GM12878 (cell line): ENCODE data around the gene CCDC78. TPM values are rescaled to one million over a fixed set of nuclear protein-coding genes. Genes with fewer than 3 reads are reported as not detected.

Source experiments
- ATAC-seq: fragments of 200-7000 bp; cut with Tn5 transposase; 3 replicates; pipeline ENCODE4 v1.9.1; 2020; ENCODE audit warnings: mild to moderate bottlenecking, moderate library complexity
- BruUV-seq: library from RNA; stranded (reverse); fragments of 400-500 nt; replicated peaks from 2 replicates; lab custom pipeline; 2021; lab: Mats Ljungman, UMichigan
- CTCF ChIA-PET: fragments of 300-600 bp; sonication (Branson Sonifier 250); formaldehyde crosslinking; extraction: SDS; loops from one replicate; lab custom pipeline; 2021; ENCODE audit warnings: inconsistent platforms; lab: Yijun Ruan, JAX
- POLR2A ChIA-PET: fragments of 350-600 bp; formaldehyde crosslinking; extraction: SDS; loops from one replicate; lab custom pipeline; 2021; ENCODE audit warnings: inconsistent platforms; lab: Charles Lee
- RAD21 ChIA-PET: fragments of 300-600 bp; sonication (Branson Sonifier 250); formaldehyde crosslinking; loops from one replicate; lab custom pipeline; 2023; ENCODE audit warnings: antibody characterized with exemption; ENCODE audit not compliant: unreplicated experiment; lab: Charles Lee
- SMC1A ChIA-PET: fragments of 300-600 bp; sonication (Branson Sonifier 250); formaldehyde crosslinking; loops from one replicate; lab custom pipeline; 2023; ENCODE audit not compliant: unreplicated experiment, uncharacterized antibody; lab: Charles Lee
- DNase-seq: peaks from one replicate; pipeline ENCODE4 v3.0.0-alpha.2; 2011; ENCODE audit warnings: low read depth, low spot score
- FAIRE-seq: peaks from 3 replicates; lab custom pipeline; 2011; peaks lifted over from hg19 to GRCh38; lab: Jason Lieb, UNC
- H2AFZ ChIP-seq: 2 replicates; pipeline ENCODE4 v1.6.0; 2011; ENCODE audit warnings: low read depth, low read length, control low read depth; ENCODE audit not compliant: control insufficient read depth
- H3K27ac ChIP-seq: 2 replicates; pipeline ENCODE4 v1.5.1; 2011; ENCODE audit warnings: control low read depth; ENCODE audit not compliant: control insufficient read depth, insufficient read depth
- H3K27me3 ChIP-seq, 2 experiments: replicated peaks in 1 of 2; 2 replicates each; pipeline versions ENCODE4 v1.6.0 to v1.6.1; 2011; ENCODE audit warnings: low read length in 1 of 2; ENCODE audit not compliant: control insufficient read depth in 2 of 2, insufficient read depth in 2 of 2
- H3K36me3 ChIP-seq, 2 experiments: 2 replicates each; pipeline ENCODE4 v1.5.1; 2011; ENCODE audit warnings: low read length in 1 of 2; ENCODE audit not compliant: control insufficient read depth in 2 of 2, insufficient read depth in 2 of 2
- H3K4me1 ChIP-seq: 2 replicates; pipeline ENCODE4 v1.6.1; 2011; ENCODE audit warnings: mild to moderate bottlenecking, low read length, moderate library complexity, mixed read lengths; ENCODE audit not compliant: control insufficient read depth, insufficient read depth
- H3K4me2 ChIP-seq: 2 replicates; pipeline ENCODE4 v1.6.0; 2011; ENCODE audit warnings: control low read depth; ENCODE audit not compliant: control insufficient read depth, insufficient read depth
- H3K4me3 ChIP-seq: fragments of 200-600 bp; sonication (generic); 2 replicates; pipeline ENCODE4 v1.5.1; 2016
- H3K79me2 ChIP-seq: 2 replicates; pipeline ENCODE4 v1.6.0; 2011; ENCODE audit warnings: low read length; ENCODE audit not compliant: control insufficient read depth, insufficient read depth
- H3K9ac ChIP-seq: 2 replicates; pipeline ENCODE4 v1.8.0; 2011; ENCODE audit warnings: low read length, control low read depth, mixed read lengths; ENCODE audit not compliant: control insufficient read depth, insufficient read depth
- H3K9me3 ChIP-seq: replicated peaks from 3 replicates; pipeline ENCODE4 v1.5.1; 2011; ENCODE audit warnings: mild to moderate bottlenecking, low read length; ENCODE audit not compliant: control insufficient read depth, insufficient read depth
- H4K20me1 ChIP-seq: 2 replicates; pipeline ENCODE4 v1.6.0; 2011; ENCODE audit not compliant: control insufficient read depth, insufficient read depth
- EGR1 ChIP-seq, 2 experiments: IDR thresholded peaks; 1 replicate in 1 of 2; 2 replicates in 1 of 2; pipeline ENCODE4 v1.6.1; 2011 to 2012; ENCODE audit warnings: low read depth in 2 of 2, low read length in 2 of 2, borderline replicate concordance in 1 of 2, mild to moderate bottlenecking in 1 of 2, moderate library complexity in 1 of 2
- MEF2A ChIP-seq: IDR thresholded peaks from 2 replicates; pipeline ENCODE4 v1.6.1; 2011; ENCODE audit warnings: low read depth, mild to moderate bottlenecking, low read length, moderate library complexity; ENCODE audit not compliant: insufficient read depth
- MTA2 ChIP-seq: fragments of 450-650 bp; IDR thresholded peaks from 2 replicates; pipeline ENCODE4 v1.6.1; 2016; ENCODE audit warnings: low read depth, mild to moderate bottlenecking, moderate library complexity
- NFYB ChIP-seq: IDR thresholded peaks from 2 replicates; pipeline ENCODE4 v1.6.1; 2011; ENCODE audit warnings: low read depth, mild to moderate bottlenecking, low read length, improper control_type of control experiment, moderate library complexity; ENCODE audit not compliant: insufficient read depth
- POLR2A ChIP-seq: IDR thresholded peaks from 2 replicates; pipeline ENCODE4 v1.6.1; 2011; ENCODE audit warnings: low read depth, mild to moderate bottlenecking, low read length
- SP1 ChIP-seq: IDR thresholded peaks from one replicate; pipeline ENCODE4 v1.6.1; 2011; ENCODE audit warnings: low read depth, low read length
- WGBS: methylation state at CpG from one replicate; pipeline ENCODE4 v1.1.6; 2016; ENCODE audit warnings: low lambda C conversion rate; ENCODE audit not compliant: insufficient replicate concordance, insufficient coverage; ENCODE audit errors: missing lambda C conversion rate; 5-methylcytosine and 5-hydroxymethylcytosine counted together
- in situ Hi-C: fragments of 300-500 bp; cut with MboI; formaldehyde crosslinking; loops from 9 replicates; pipeline ENCODE4 v1.14.3; 2018; ENCODE audit warnings: mixed read lengths
- intact Hi-C: fragments of 100-400 bp; cut with micrococcal nuclease; formaldehyde crosslinking; loops from one replicate; pipeline ENCODE4 v1.14.2; 2022; ENCODE audit not compliant: unreplicated experiment
- polyA plus RNA-seq, 11 experiments: library from polyadenylated mRNA; depleted of rRNA in 4 of 11; unstranded in 6 of 11; stranded (reverse) in 5 of 11; fragments of >200 nt; fragmentation: Nextera tagmentation in 4 of 11; fragmentation: Illumina TruSeq in 1 of 11; extraction: Ambion mirVana in 4 of 11; extraction: Trizol in 1 of 11; gene quantifications; 1 replicate in 1 of 11; 2 replicates in 10 of 11; pipeline versions ENCODE4 v1.2.1 to v1.2.3, GENCODE V29; 2011 to 2016; ENCODE audit warnings: inconsistent platforms in 2 of 11, missing spikeins in 2 of 11, low read depth in 1 of 11
- total RNA-seq, 4 experiments: library from RNA; depleted of rRNA in 3 of 4; stranded (reverse); fragments of >200 nt in 3 of 4; fragmentation: Illumina TruSeq in 1 of 4; extraction: Trizol in 1 of 4; gene quantifications; 2 replicates each; pipeline versions ENCODE4 v1.2.1 to v1.2.3, GENCODE V29; 2013 to 2021

The CCDC78 gene
- total and polyA plus RNA-seq, 10 of the 15 experiments (the other 5 are each of a cell fraction or from before 2014, with no cell fraction given) = 0.10 to 26.2 (median 5.4) TPM

- ChIA-PET SMC1A (interaction anchor here (1.0 kb wide), 2 partner anchors 11 to 23 kb away, joined by 3 read pairs; partner anchors contain the start of gene CCDC78), POLR2A (interaction anchor here (1.6 to 2.4 kb wide), 2 partner anchors 20 to 74 kb away, joined by 4 to 7 read pairs; partner anchors contain the start of genes CHTF18 and RPUSD1), CTCF (interaction anchor here (1.9 to 2.2 kb wide), 3 partner anchors 23 to 70 kb away, joined by 5 to 9 read pairs (median 6); partner anchors contain the start of gene CIAO3), RAD21 (interaction anchor here (1.5 kb wide), 1 partner anchor 70 kb away, joined by 5 read pairs; no protein-coding TSS in a partner anchor)
- ATAC-seq (peak; percentile 88), FAIRE-seq (no peak), DNase-seq (no peak)
- H3K4me2 ChIP-seq = peak within 1 kb of the TSS; percentile 82
- 0 out of 2 replicates have a peak, but pooled peaks cover 2% of the 10 kb centered on the region for H4K20me1 ChIP-seq
- H3K4me3 ChIP-seq = peak within 1 kb of the TSS; percentile 58
- H3K4me1 ChIP-seq = peaks cover 7% of the 10 kb centered on the region
- peak within 1 kb of the TSS; percentile 63 for H2AFZ ChIP-seq
- no TSS peak for BruUV-seq
- H3K9me3 ChIP-seq = no peaks in the 10 kb centered on the region
- WGBS = 14% methylated on average over 55 of the region's 108 CpGs
- intact Hi-C loops (no loop called here), in situ Hi-C loops (loop anchor here (5.0 kb wide), 1 partner anchor 72 kb away; the partner anchor contains the start of genes CHTF18 and RPUSD1)
- H3K27ac ChIP-seq = no peak within 1 kb of the TSS
- no peak within 1 kb of the TSS for H3K9ac ChIP-seq
- TF ChIP-seq SP1 = peak; percentile 75
- peak in 1 of 2 experiments; percentile 58; a peak in 2 of 3 replicates for TF ChIP-seq EGR1 (IDR thresholded peaks at IDR 0.05; ENCODE audit: borderline replicate concordance in 1 of 2, low read depth in 2 of 2, low read length in 2 of 2)
- TF ChIP-seq POLR2A = peak; percentile 55; the same call in 1 of the 2 replicates
- no peak for TF ChIP-seq MTA2
- TF ChIP-seq MEF2A = no peak
- TF ChIP-seq NFYB = peak; percentile 92
- H3K27me3 ChIP-seq = no peaks in the 10 kb centered on the region
- no peaks in the 10 kb centered on the region for H3K79me2 ChIP-seq
- H3K36me3 ChIP-seq = no peaks in the 10 kb centered on the region
Observed at GRCh38 chr16:714558-715476, 11.4 kb downstream of the CCDC78 start, which contains the start of gene METRN. Gene METRN, plus strand, starts transcription at chr16:715118. Its CDS starts 172 bp downstream, at chr16:715290.
